ENCODE data around the gene RBBP4. TPM values are rescaled to one million over a fixed set of nuclear protein-coding genes. Genes with fewer than 3 reads are reported as not detected.

The RBBP4 gene
- polyA plus RNA-seq, 1 donor: 159 TPM

GRCh38 chr1:32718527-32718926 lies 67.5 kb downstream of the RBBP4 start:
- no peaks in the 10 kb centered on the region for H3K27me3 ChIP-seq (ENCODE audit: control insufficient read depth, insufficient read depth, low read length)
- H3K4me1 ChIP-seq (ENCODE audit: control insufficient read depth, insufficient read depth, low read length): peaks cover 27% of the 10 kb centered on the region
- H3K9me3 ChIP-seq (ENCODE audit: control insufficient read depth, low read depth, low read length): no peaks in the 10 kb centered on the region
- peak in 1 of 2 donors; percentile 35 for DNase-seq
- H3K4me3 ChIP-seq (ENCODE audit: low read length): no peak overlapping the region
- no peak overlapping the region for H3K27ac ChIP-seq (ENCODE audit: low read length)
- no peaks in the 10 kb centered on the region for H3K36me3 ChIP-seq (ENCODE audit: control insufficient read depth, insufficient read depth, low read length)
- no CpG with 5 or more reads among the region's 1 CpG for WGBS (ENCODE audit: insufficient coverage, low lambda C conversion rate)

- no peaks in the 10 kb centered on the region for H3K27me3 ChIP-seq (ENCODE audit: control insufficient read depth, insufficient read depth, low read length)
- H3K4me1 ChIP-seq (ENCODE audit: control insufficient read depth, insufficient read depth, low read length): peaks cover 27% of the 10 kb centered on the region
- no peak overlapping the region for H3K4me3 ChIP-seq (ENCODE audit: low read length)
- H3K36me3 ChIP-seq (ENCODE audit: control insufficient read depth, insufficient read depth, low read length): no peaks in the 10 kb centered on the region
- DNase-seq: no peak
- WGBS (ENCODE audit: insufficient coverage, low lambda C conversion rate): no CpG with 5 or more reads among the region's 4 CpGs
- no peak overlapping the region for H3K27ac ChIP-seq (ENCODE audit: low read length)
- no peaks in the 10 kb centered on the region for H3K9me3 ChIP-seq (ENCODE audit: control insufficient read depth, low read depth, low read length)
Observed at GRCh38 chr1:32719681-32720275, 68.8 kb downstream of the RBBP4 start.

DNA sequence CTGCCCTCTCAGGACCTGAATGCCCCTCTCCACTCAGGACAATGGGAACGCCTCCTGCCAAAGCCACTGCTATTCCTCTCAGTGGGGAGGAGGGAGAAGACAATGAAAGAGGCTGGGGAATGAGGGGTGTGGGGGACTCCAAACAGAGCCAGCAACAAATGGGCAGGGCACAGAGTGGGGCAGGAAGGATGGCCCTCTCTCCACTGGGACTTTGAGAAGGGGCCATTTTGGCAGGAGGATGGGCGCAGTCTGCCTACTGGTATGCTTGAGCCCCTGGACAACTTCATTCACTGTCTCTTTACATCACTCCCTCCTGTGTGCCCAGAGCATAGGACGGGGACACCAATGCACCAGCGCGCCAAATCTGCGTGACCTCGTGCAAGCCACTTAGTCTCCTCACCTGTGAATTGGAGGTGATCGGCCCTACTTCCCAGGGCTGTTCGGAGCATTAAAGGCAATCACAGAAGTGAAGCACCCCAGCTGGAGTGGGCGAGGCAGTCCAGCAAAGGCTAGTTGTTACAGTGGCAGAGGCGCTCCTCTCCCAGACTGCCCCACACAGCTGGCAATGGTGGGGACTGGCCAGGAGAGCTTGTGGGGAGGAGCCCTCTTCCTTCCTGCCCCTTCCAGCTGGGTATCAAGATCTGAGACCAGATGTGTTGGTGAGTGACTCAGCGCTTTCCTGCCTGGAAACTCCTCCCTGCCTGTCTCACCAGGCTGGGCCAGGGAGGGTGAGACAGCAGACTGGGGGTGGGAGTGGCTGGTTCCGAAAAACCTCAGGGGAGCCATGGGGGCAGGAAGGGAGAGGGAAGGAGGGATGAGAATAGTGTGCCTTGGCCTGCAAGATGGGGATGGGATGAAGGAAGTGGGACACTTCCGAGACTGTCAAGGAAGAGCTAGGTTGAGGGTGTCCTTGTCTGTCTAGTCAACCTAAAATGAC lies 73.9 kb downstream of the RBBP4 start:
- Histone ChIP-seq H3K27me3 (ENCODE audit: control insufficient read depth, insufficient read depth, low read length) (no peaks in the 10 kb centered on the region), H3K36me3 (ENCODE audit: control insufficient read depth, insufficient read depth, low read length) (no peaks in the 10 kb centered on the region), H3K4me1 (ENCODE audit: control insufficient read depth, insufficient read depth, low read length) (peaks cover 6% of the 10 kb centered on the region), H3K4me3 (ENCODE audit: low read length) (no peak overlapping the region), H3K9me3 (ENCODE audit: control insufficient read depth, low read depth, low read length) (no peaks in the 10 kb centered on the region), H3K27ac (ENCODE audit: low read length) (no peak overlapping the region)
- WGBS (ENCODE audit: insufficient coverage, low lambda C conversion rate): no CpG with 5 or more reads among the region's 14 CpGs
- DNase-seq: peak; percentile 39 to 64

DNA sequence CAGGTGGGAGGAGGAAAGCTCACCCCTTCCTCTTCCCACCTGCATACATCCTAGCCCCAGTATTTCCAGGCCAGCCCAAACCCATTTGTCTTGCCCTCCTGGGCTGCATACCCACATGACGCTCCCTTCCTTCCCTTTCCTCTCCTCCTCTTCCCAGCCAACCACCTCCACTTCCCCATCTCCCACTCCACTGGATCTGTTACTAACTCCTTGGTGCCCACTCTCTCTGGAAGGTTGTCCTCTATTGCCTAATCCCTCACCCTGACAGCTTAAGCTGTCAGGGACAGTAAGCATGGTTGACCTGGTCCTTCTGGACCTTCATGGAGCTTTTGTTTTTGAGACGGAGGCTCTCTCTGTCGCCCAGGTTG lies 74.6 kb downstream of the RBBP4 start:
- DNase-seq: no peak
- H3K4me3 ChIP-seq (ENCODE audit: low read length): no peak overlapping the region
- WGBS (ENCODE audit: insufficient coverage, low lambda C conversion rate): no CpG with 5 or more reads among the region's 3 CpGs

DNA sequence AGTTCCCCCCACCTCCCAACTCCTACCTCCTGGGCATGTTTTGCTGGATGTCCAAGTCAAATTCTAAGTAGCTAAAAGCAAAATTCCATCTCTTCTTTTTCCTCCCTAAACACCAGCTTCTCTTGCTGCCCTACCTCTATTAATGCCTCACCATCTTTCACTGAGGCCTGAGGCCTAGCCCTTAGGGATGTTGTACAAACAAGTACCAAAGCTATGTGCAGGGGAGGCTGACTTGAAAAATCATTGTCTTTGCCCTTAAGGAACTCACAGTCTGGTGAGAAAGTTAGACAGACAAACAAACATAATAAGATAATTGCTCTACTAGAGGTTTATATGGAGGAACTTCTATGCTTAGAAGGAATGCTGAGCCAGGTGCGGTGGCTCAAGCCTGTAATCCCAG lies 76.9 kb downstream of the RBBP4 start:
- Histone ChIP-seq H3K4me1 (ENCODE audit: control insufficient read depth, insufficient read depth, low read length) (peaks cover 6% of the 10 kb centered on the region), H3K36me3 (ENCODE audit: control insufficient read depth, insufficient read depth, low read length) (no peaks in the 10 kb centered on the region), H3K27me3 (ENCODE audit: control insufficient read depth, insufficient read depth, low read length) (no peaks in the 10 kb centered on the region), H3K9me3 (ENCODE audit: control insufficient read depth, low read depth, low read length) (no peaks in the 10 kb centered on the region), H3K27ac (ENCODE audit: low read length) (no peak overlapping the region), H3K4me3 (ENCODE audit: low read length) (no peak overlapping the region)
- DNase-seq: no peak
- WGBS (ENCODE audit: insufficient coverage, low lambda C conversion rate): no CpG with 5 or more reads among the region's 1 CpG

More for the DNA sequence above, 74.6 kb downstream of the RBBP4 start:
- Histone ChIP-seq H3K36me3 (ENCODE audit: control insufficient read depth, insufficient read depth, low read length) (no peaks in the 10 kb centered on the region), H3K4me1 (ENCODE audit: control insufficient read depth, insufficient read depth, low read length) (peaks cover 6% of the 10 kb centered on the region), H3K9me3 (ENCODE audit: control insufficient read depth, low read depth, low read length) (no peaks in the 10 kb centered on the region), H3K27ac (ENCODE audit: low read length) (no peak overlapping the region), H3K27me3 (ENCODE audit: control insufficient read depth, insufficient read depth, low read length) (no peaks in the 10 kb centered on the region)

GRCh38 chr1:32728413-32729077 lies 77.5 kb downstream of the RBBP4 start:
- H3K4me3 ChIP-seq (ENCODE audit: low read length): no peak overlapping the region
- H3K27me3 ChIP-seq (ENCODE audit: control insufficient read depth, insufficient read depth, low read length): no peaks in the 10 kb centered on the region
- DNase-seq: no peak
- H3K4me1 ChIP-seq (ENCODE audit: control insufficient read depth, insufficient read depth, low read length): peaks cover 6% of the 10 kb centered on the region
- H3K9me3 ChIP-seq (ENCODE audit: control insufficient read depth, low read depth, low read length): no peaks in the 10 kb centered on the region
- no CpG with 5 or more reads among the region's 7 CpGs for WGBS (ENCODE audit: insufficient coverage, low lambda C conversion rate)
- H3K27ac ChIP-seq (ENCODE audit: low read length): no peak overlapping the region
- no peaks in the 10 kb centered on the region for H3K36me3 ChIP-seq (ENCODE audit: control insufficient read depth, insufficient read depth, low read length)

- Histone ChIP-seq H3K36me3 (ENCODE audit: control insufficient read depth, insufficient read depth, low read length) (no peaks in the 10 kb centered on the region), H3K4me3 (ENCODE audit: low read length) (no peak overlapping the region), H3K27ac (ENCODE audit: low read length) (no peak overlapping the region), H3K9me3 (ENCODE audit: control insufficient read depth, low read depth, low read length) (no peaks in the 10 kb centered on the region), H3K4me1 (ENCODE audit: control insufficient read depth, insufficient read depth, low read length) (peaks cover 6% of the 10 kb centered on the region), H3K27me3 (ENCODE audit: control insufficient read depth, insufficient read depth, low read length) (no peaks in the 10 kb centered on the region)
- DNase-seq: no peak
- WGBS (ENCODE audit: insufficient coverage, low lambda C conversion rate): no CpG with 5 or more reads among the region's 14 CpGs
Observed at GRCh38 chr1:32729254-32730046, 78.4 kb downstream of the RBBP4 start.

- Histone ChIP-seq H3K27me3 (ENCODE audit: control insufficient read depth, insufficient read depth, low read length) (no peaks in the 10 kb centered on the region), H3K27ac (ENCODE audit: low read length) (no peak overlapping the region), H3K4me3 (ENCODE audit: low read length) (no peak overlapping the region), H3K9me3 (ENCODE audit: control insufficient read depth, low read depth, low read length) (no peaks in the 10 kb centered on the region), H3K4me1 (ENCODE audit: control insufficient read depth, insufficient read depth, low read length) (peaks cover 18% of the 10 kb centered on the region), H3K36me3 (ENCODE audit: control insufficient read depth, insufficient read depth, low read length) (no peaks in the 10 kb centered on the region)
- no CpG with 5 or more reads among the region's 9 CpGs for WGBS (ENCODE audit: insufficient coverage, low lambda C conversion rate)
- DNase-seq: no peak
Observed at GRCh38 chr1:32733582-32734321, 82.7 kb downstream of the RBBP4 start.
